RWPE1 (cell line): Measurements from ENCODE around the gene STYX.

Experiments
- CTCF ChIA-PET: fragments of 350-600 bp; sonication (Branson Sonifier 250); formaldehyde crosslinking; extraction: SDS; loops from one replicate; lab custom pipeline; 2021; lab: Yijun Ruan, JAX
- POLR2A ChIA-PET: fragments of 400-600 bp; formaldehyde crosslinking; extraction: SDS; loops from one replicate; lab custom pipeline; 2020; ENCODE audit warnings: antibody characterized with exemption; ENCODE audit not compliant: low non-redundant PET; lab: Yijun Ruan, JAX
- DNase-seq: peaks from one replicate; pipeline ENCODE4 v3.0.0; 2012; ENCODE audit warnings: low spot score
- H3K27ac ChIP-seq: fragments of 450-650 bp; 2 replicates; pipeline ENCODE4 v1.5.1; 2017
- CTCF ChIP-seq: fragments of 450-650 bp; conservative IDR thresholded peaks from 2 replicates; pipeline ENCODE4 v1.5.1; 2017; ENCODE audit warnings: low read depth, mild to moderate bottlenecking

The STYX gene

GRCh38 chr14:52791223-52792096, 61.5 kb downstream of the STYX start, which contains the start of gene GNPNAT1:
GNPNAT1 (minus strand) TSS chr14:52791607; CDS start chr14:52784650, 6,957 bp downstream.
- ChIA-PET CTCF (no interaction called here), POLR2A (interaction anchor here (0.5 kb wide), 1 partner anchor 123 kb away, joined by 4 read pairs; no protein-coding TSS in a partner anchor)
- DNase-seq: peak; percentile 90
- H3K27ac ChIP-seq: peak within 1 kb of the TSS; percentile 90
- TF ChIP-seq CTCF: no peak

GRCh38 chr14:52792097-52792415, 62.1 kb downstream of the STYX start:
- no peak for TF ChIP-seq CTCF
- ChIA-PET CTCF (no interaction called here), POLR2A (interaction anchor here (0.5 kb wide), 1 partner anchor 123 kb away, joined by 4 read pairs; no protein-coding TSS in a partner anchor)
- peak overlapping the region; percentile 90 for H3K27ac ChIP-seq
- DNase-seq: no peak

- no peak for TF ChIP-seq CTCF
- CTCF ChIA-PET: no interaction called here
- no peak overlapping the region for H3K27ac ChIP-seq
- DNase-seq: no peak
- POLR2A ChIA-PET: no interaction called here
Measured at GRCh38 chr14:52793061-52793460, 63.1 kb downstream of the STYX start.

GRCh38 chr14:52797653-52798052, 67.7 kb downstream of the STYX start:
- ChIA-PET CTCF (no interaction called here), POLR2A (no interaction called here)
- TF ChIP-seq CTCF: no peak
- no peak for DNase-seq
- H3K27ac ChIP-seq: no peak overlapping the region

GRCh38 chr14:52798826-52799225, 68.9 kb downstream of the STYX start:
- CTCF ChIA-PET: no interaction called here
- no peak for DNase-seq
- no peak for TF ChIP-seq CTCF
- no peak overlapping the region for H3K27ac ChIP-seq
- POLR2A ChIA-PET: no interaction called here

GRCh38 chr14:52801014-52801712, 71.2 kb downstream of the STYX start:
- ChIA-PET CTCF (interaction anchor here (0.6 kb wide), 2 partner anchors 44 to 698 kb away, joined by 3 to 5 read pairs; no protein-coding TSS in a partner anchor), POLR2A (no interaction called here)
- TF ChIP-seq CTCF: no peak
- DNase-seq: no peak
- no peak overlapping the region for H3K27ac ChIP-seq
